NCI-H128 (cell line): ENCODE data around the gene CACNB1.
"Not testable (repeated sequence)": the region's sequence is repeated elsewhere in the genome, so short reads cannot be mapped to it uniquely, and the experiment has no call there.

Experiments used
- DNase-seq: peaks from one replicate; lab custom pipeline; 2025; ENCODE audit not compliant: unreplicated experiment; lab: John Stamatoyannopoulos, UW

The CACNB1 gene

DNA sequence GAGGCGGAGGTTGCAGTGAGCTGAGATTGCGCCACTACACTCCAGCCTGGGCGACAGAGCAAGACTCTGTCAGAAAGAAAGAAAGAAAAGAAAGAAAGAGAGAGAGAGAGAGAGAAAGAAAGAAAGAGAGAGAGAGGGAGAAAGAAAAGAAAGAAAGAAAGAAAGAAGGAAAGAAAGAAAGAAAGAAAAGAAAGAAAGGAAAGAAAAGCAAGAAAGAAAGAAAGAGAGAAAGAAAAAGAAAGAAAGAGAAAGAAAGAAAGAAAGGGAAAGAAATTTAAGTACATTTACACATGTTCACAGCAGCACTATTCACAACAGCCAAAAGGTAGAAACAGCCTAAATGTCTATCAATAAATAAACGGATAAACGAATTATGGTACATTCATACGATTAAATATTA is 67.9 kb downstream of the CACNB1 start:
- DNase-seq = not testable (repeated sequence)

DNA sequence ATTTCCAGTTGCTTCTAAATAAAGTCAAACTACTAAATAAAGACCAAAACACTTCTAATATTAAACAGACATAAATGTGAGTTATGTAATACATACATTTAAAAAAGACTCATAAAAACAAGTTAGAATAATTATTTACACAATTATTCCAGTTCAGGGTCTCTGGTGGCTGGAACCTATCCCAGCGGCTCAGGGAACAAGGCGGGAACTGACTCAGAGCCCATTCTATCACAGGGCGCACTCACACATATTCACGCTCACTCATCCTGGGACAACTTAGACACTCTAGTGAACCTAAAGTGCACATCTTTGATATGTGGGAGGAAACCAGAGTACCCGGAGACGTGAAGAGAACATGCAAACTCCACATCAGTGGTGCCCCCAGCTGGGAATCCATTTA is 71.0 kb downstream of the CACNB1 start:
- DNase-seq = no peak

DNA sequence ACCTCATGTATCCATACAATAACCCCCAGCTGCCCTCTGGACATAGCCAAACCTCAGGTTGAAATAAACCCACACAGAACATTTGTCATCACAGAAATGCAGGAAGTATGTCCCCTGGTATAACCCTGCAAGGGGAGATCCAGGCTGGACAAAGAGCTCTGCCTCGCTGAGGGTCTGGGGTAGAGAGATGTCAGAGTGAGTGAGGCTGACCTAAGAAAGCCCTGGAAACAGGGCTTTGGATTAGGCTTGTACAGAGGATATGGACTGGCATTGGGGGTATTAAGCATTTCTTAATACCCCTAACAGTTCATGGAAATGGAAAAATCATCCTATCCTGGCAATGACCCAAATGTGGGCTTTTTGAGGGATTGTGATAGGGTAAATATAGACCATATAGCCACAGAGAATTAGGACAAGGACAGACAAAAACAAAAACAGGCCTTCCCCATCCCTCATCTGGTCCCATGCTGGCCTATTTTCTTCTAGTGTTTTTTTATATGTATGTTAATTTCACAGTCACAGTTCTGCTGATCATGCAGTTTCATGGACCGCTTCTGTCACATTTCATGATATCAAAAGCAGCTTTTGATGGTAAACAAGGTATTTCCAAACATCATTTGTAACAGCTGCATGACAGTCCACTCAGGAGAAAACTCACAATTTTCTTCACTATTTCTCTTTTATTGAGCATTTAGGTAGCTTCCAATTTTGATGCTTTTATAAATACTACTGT is 72.2 kb downstream of the CACNB1 start:
- DNase-seq = no peak

DNA sequence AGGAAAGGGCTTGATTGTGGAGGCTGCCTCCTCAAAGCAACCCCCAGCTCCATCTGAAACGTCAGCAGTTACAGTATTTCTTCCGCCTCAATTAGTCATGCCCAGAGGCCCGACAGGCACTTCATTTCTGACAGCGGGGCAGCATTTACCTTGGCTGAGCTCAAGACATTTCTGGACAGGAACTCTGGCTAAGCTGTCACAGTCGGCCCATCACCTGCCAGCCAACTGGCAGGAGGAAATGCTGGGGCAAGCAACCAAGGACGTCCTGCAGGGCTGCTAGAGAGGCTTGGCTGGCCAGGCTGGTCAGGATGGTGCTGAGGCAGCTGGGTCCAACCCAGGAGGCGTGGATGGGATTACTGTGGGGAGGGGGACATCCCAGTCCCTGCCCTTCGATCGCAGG is 73.8 kb downstream of the CACNB1 start:
- no peak for DNase-seq
